ENCODE data around the gene CLEC20A.

Gene CLEC20A

DNA sequence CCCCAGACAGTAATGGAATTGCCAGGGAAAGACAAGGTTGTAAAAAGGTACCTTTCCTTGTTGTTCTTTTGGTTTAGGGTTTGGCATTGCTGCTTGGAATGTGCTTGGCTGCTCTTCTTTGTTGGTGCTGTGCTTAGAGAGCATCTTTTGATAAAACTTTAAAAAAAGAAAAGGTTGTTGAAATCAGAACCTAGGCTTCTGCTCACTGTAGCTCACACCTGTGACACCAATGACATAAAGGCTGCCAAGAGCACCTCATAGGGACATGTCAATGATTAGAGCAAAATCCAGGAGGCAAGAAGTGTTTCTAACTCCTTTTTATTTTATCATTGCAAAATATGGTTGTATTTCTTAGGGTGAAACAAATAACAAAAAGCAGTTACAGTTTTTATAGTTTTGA lies 28.9 kb downstream of the CLEC20A start:
- no peak for DNase-seq

DNA sequence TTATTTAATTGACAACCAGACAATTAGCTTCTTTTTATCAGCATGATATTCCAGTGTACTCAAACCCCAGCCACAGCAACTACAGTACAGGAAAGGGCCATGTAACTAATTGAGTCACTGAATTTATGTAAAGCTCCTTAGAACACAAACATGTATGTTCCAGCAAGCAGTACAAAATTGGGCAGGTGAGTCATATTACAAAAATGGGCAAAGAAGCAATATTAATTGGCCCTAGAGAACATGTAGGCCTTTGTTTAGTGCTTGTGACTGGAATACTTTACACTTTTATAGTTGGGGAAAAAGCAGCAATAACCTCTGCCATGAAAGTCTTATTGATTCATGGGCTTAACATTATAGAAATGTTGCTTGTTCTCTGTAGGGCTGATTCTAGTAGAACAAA lies 31.8 kb downstream of the CLEC20A start:
- no peak for DNase-seq

DNA sequence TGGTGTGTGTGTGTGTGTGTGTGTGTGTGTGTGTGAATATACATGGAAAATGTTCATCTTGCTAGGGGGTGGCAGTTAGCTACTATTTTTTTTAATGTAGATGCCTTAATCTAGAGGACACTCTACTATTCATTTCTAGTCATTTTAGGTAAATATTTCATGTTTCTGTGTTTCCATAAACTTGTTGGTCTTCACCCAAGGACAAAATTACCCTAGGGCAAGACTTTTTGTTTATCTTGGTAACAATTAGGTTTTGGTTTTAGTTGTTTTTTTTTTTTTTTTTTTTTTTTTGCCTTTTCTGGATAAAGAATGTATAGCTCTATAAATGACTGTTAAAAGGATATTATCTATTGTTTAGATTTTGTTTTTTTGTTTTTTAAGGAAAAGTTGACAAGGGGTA lies 32.2 kb downstream of the CLEC20A start:
- DNase-seq: no peak

DNA sequence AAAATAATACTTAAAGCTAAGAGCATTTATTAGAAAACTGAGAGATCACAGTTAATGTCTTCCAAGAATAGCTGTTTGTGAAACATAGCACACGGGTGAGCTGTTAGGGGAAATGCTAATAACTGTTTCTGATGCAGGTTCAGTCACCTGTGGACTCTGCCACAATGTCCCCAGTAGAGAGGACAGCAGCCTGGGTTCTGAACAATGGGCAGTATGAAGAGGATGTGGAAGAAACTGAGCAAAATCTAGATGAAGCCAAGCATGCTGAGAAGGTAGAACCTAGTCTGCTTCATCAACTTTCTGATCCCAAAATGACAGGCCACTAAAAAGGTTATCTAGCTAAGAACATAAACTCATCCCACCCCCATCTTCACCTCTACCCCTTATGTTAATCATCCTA lies 32.6 kb downstream of the CLEC20A start:
- no peak for DNase-seq

DNA sequence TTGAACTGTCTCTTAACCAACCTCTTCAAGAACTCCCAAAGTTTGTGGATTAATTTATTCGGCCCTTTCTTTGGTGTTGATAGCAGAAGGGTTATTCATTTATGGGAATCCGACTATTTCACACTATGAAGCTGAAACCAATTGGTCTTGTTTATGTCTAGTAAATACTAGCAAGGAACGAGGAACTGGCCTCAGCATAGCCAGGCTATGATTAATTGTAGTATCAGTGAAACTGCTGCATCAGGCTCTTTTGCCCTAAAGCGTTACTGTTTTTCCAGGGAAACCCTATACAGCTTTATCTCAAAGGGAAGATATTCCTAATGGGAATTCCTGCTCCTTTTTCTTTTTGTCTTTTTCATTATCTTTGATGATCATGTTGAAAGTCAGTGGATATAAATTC lies 35.1 kb downstream of the CLEC20A start:
- DNase-seq: no peak

DNA sequence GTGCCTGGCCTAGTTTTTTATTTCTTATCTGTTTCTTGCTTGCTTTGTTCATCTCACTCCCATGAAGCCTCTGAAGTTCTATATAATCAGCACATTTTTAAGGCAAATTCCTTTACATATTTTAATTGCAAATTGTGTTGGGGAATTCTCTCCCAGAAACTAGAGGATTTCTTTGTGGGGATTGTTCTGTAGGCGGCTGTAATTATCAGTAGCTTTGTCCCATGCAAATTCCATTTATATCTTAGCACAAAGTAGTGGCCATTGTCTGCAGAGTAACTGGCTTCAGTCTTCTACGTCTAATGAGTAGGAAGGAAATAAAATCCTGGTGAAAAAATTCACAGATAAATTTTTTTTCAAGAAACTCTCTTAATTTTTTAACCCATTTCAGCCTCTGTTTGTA lies 35.7 kb downstream of the CLEC20A start:
- no peak for DNase-seq

DNA sequence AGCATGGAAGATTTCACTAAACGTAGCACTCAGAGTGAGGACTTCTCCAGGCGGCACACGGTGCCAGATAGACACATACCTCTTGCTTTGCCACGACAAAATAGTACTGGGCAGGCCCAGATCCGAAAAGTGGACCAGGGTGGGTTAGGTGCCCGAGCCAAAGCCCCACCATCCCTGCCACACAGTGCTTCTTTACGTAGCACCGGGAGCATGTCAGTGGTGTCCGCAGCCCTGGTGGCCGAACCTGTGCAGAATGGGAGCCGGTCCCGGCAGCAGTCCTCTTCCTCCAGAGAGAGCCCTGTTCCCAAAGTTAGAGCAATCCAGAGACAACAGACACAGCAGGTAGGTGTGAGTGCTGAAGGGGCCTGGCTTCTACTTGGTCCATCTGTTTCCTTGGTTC lies 38.6 kb downstream of the CLEC20A start:
- no peak for DNase-seq

DNA sequence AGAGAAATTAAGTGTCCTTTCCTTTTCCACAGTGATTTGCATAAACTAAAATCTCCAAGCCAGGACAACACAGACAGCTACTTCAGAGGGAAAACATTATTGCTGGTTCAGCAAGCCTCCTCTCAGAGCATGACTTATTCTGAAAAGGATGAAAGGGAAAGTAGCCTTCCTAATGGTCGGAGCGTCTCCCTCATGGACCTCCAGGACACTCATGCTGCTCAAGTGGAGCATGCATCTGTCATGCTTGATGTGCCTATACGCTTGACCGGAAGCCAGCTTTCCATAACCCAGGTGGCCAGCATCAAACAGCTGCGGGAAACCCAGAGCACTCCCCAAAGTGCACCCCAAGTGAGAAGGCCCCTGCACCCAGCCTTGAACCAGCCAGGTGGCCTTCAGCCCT lies 39.1 kb downstream of the CLEC20A start:
- DNase-seq: no peak

DNA sequence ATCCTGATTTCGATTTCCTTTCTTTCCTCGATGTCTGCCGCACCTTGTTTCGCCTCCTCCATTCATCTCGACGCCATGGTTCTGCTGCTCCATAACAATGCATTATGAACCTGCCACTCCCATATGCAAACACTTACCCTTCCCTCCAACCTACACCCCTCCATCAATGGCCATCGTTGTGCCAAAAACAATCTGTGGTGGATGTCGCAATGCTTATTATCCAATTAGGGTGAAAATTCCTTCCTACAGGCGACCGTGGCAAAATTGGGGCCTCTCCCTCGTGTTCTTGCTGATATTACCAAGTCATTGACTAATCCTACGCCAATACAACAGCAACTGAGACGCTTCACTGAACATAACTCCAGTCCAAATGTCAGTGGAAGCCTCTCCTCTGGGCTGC lies 40.3 kb downstream of the CLEC20A start:
- no peak for DNase-seq

DNA sequence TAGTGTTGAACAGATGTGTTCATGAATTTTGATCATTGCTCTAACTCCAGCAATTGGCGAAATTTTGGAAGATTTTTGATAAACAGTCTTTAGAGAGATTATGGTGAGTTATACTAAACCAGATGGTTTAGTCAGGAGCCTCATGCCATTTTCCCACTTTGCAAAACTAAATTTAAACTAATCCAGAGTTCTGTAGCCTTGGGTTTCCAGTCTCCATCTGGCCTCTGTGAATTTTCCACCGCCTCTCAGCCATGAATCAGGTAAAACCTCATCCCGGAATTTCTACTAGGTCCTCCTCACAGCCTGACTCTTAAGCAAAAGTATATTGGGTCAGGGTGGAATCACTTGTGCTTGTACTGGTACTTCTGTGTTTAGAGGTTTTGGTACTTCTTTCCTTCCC lies 44.8 kb downstream of the CLEC20A start:
- DNase-seq: no peak

DNA sequence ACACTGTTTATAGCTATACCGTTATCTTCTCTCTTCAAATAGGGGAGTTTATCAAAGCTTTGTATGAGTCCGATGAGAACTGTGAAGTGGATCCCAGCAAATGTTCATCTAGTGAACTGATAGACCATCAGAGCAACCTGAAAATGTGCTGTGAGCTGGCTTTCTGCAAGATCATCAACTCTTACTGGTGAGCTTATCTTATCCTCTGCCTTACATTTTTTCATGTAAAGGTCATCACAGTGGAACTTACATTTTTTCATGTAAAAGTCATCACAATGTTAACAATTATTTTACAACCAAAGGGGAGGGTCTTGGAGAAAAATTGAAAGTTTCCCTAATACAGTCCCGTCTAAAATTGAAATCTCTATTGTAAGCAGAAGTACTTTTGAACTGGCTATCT lies 45.2 kb downstream of the CLEC20A start:
- DNase-seq: no peak

DNA sequence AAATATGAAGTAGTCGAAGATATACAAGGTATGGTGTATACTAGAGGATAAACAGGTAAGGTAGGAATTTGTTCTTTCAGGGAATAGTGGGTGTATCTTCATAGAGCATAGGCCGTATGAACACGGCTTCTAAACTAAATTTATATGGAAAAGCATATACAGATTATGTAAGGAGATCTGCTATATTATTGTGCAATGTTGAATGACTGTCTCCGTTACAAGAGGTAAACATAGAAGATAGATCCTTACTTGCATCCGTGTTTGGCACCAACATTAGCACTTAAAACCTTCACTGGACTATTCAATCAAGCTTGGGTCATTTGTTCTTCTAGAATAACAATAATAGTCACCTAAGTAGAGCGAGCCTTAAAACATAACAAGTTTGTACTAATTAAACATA lies 45.9 kb downstream of the CLEC20A start:
- no peak for DNase-seq

DNA sequence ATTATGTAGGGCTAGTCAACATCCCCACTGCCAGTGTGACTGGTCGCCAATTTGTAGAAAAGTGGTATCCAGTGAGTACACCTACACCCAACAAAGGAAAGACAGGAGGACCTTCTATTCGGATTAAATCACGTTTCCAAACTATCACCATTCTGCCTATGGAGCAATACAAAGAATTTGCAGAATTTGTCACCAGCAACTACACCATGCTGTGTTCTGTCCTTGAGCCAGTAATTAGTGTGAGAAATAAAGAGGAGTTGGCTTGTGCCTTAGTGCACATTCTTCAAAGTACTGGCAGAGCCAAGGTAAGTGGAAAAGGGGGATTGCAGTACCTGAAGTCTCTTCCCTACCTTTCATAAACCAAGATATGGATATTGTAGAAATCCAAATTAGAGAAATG lies 53.8 kb downstream of the CLEC20A start:
- DNase-seq: no peak

DNA sequence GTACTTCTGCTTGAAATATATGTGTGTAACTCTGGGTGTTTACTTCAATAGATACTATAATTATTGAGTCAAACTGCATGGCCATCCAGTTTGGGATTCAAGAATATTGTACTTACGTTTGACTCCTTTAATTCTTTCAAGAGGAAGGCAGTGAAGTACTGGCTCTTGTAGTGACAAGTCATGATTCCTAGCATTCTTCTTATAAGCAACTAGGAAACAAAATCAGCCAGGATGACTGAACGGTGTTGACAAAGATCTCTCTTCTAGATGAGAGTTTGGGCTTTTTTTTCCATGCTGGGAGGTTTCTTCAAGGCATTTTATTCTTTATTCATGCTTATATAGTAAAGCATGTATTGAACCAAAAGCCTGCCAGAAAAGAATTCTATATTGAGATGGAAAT lies 58.3 kb downstream of the CLEC20A start:
- DNase-seq: no peak

DNA sequence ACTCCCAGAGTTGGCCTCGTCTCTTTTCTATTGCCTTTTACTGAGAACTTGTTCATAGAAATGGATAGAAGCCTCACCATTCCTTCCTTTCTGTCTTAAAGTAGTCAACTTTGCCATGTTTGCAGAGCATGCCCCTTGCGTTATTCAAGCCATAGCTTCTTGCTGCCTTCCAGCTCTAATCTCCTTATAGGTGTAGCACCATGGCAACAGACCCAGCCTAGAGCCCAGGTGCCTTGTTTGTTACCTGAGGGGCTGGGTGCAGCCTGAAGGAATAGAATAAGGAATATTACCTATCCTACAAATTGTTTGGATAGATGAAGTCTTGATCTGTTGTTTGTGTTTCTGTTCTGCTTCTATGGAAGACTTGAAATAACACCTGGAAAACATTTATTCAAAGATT lies 59.9 kb downstream of the CLEC20A start:
- DNase-seq: no peak

DNA sequence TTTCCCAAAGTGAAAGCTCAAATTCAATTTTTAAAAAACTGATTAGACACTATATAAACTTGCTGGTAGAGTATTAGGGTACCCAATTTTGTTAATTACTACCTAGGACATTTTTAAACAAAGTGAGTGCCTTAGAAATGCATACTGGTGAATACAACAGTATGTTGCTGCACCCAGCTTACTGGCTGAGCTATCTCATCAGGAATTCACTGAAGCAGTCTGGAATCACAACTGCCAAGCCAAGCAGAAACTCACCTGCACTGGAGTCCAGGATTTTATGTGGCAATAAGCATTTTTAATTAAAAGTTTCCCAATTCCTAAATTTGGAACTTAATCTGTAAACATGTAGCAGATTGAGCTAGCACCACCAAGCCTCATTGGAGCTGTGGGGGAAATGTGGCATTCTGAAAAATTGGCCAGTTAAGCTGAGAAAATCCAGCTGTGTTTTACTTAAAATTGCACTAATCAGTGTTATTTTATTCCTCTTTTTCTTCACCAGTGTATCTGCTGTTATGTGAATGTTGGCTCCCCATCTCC lies 61.8 kb downstream of the CLEC20A start:
- DNase-seq: no peak

DNA sequence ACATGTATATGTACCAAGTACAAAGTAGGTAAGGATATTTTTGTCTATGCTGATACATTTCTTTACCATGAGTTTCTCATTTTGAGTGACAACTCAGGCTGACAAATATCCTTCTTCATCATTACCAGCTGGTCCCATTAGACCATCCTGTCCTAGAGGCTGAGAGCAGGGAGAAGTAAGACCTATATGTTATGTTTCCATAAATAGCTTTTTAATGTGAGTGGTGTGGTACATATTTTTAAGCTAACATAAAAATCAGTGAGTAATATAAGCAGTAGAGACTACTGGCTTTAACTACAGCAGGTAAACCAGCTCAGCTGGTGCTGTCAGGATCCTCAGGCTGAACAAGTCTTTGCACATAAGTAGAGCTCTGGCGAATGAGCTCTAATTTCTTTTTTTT lies 62.4 kb downstream of the CLEC20A start:
- DNase-seq: no peak
